ENCODE data around the gene NR3C1.

DNA sequence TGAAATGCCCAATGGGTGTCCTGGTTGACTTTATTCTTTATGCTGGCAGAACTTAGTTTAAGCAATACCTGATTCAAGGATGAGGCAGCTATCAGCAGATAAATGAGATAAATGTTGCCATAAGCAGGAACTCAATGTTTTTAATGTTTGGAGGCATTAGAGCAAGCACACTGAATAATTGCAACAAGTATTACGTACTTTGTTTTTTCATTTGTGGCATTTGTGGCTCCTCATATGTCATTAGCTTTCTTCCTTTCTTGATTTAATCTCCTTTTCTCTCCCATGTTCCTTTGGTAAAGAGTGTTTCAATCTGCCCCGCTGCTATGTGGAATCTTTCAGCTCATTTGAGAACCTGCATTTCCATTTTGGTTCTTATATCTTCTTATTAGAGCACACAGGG lies 6.4 kb upstream of the NR3C1 start:
- TF ChIP-seq POLR2A (IDR thresholded peaks at IDR 0.05; ENCODE audit: low read depth, low read length) (no peak), POLR2AphosphoS5 (IDR thresholded peaks at IDR 0.05; ENCODE audit: low read depth, low read length) (no peak)

All from GM12891 (cell line).